Smooth muscle cell (in vitro differentiated cells): ENCODE results near the gene SLC6A17. TPM values are rescaled to one million over a fixed set of nuclear protein-coding genes. Genes with fewer than 3 reads are reported as not detected.

Source experiments
- DNase-seq: peaks from one replicate; lab custom pipeline; 2025; ENCODE audit not compliant: unreplicated experiment; lab: John Stamatoyannopoulos, UW
- H2AFZ ChIP-seq: fragments of 200-600 bp; sonication (generic); 2 replicates; pipeline ENCODE4 v1.6.0; 2016; ENCODE audit warnings: antibody characterized with exemption, low read depth, mild to moderate bottlenecking
- H3F3A ChIP-seq: fragments of 200-600 bp; sonication (generic); 2 replicates; pipeline ENCODE4 v1.6.0; 2017; ENCODE audit warnings: antibody characterized with exemption, low read depth
- H3K27ac ChIP-seq: fragments of 200-600 bp; sonication (generic); 2 replicates; pipeline ENCODE4 v1.5.1; 2016; ENCODE audit warnings: low read depth, mild to moderate bottlenecking
- H3K27me3 ChIP-seq: fragments of 200-600 bp; sonication (generic); 2 replicates; pipeline ENCODE4 v1.6.1; 2016; ENCODE audit warnings: low read depth, mild to moderate bottlenecking
- H3K36me3 ChIP-seq: fragments of 200-600 bp; sonication (generic); 2 replicates; pipeline ENCODE4 v1.5.1; 2016; ENCODE audit warnings: low read depth
- H3K4me1 ChIP-seq: fragments of 200-600 bp; sonication (generic); 2 replicates; pipeline ENCODE4 v1.5.1; 2016; ENCODE audit warnings: low read depth
- H3K4me2 ChIP-seq: fragments of 200-600 bp; sonication (generic); 2 replicates; pipeline ENCODE4 v1.6.0; 2016; ENCODE audit warnings: mild to moderate bottlenecking
- H3K4me3 ChIP-seq: fragments of 200-600 bp; sonication (generic); 2 replicates; pipeline ENCODE4 v1.5.1; 2016; ENCODE audit warnings: mild to moderate bottlenecking
- H3K79me2 ChIP-seq: fragments of 200-600 bp; sonication (generic); 2 replicates; pipeline ENCODE4 v1.6.0; 2016; ENCODE audit warnings: low read depth, mild to moderate bottlenecking
- H3K9ac ChIP-seq: fragments of 200-600 bp; sonication (generic); 2 replicates; pipeline ENCODE4 v1.6.0; 2016; ENCODE audit warnings: low read depth
- H3K9me3 ChIP-seq: fragments of 200-600 bp; sonication (generic); replicated peaks from 2 replicates; pipeline ENCODE4 v1.5.1; 2016; ENCODE audit warnings: low read depth
- H4K20me1 ChIP-seq: fragments of 200-600 bp; sonication (generic); 2 replicates; pipeline ENCODE4 v1.6.0; 2016; ENCODE audit warnings: low read depth
- CTCF ChIP-seq: fragments of 200-600 bp; sonication (generic); IDR thresholded peaks from 2 replicates; pipeline ENCODE4 v1.5.1; 2017; ENCODE audit warnings: borderline replicate concordance, mild to moderate bottlenecking, antibody characterized with exemption; ENCODE audit not compliant: insufficient read depth, poor library complexity, severe bottlenecking
- WGBS: methylation state at CpG from one replicate; pipeline ENCODE4 v1.1.7; 2016; ENCODE audit warnings: low lambda C conversion rate; 5-methylcytosine and 5-hydroxymethylcytosine counted together
- polyA plus RNA-seq: library from polyadenylated mRNA; unstranded; fragments of >200 nt; fragmentation: Nextera tagmentation; extraction: Ambion mirVana; gene quantifications from 2 replicates; pipeline ENCODE4 v1.2.1, GENCODE V29; 2016
- total RNA-seq: library from RNA; depleted of rRNA; stranded (reverse); fragments of >200 nt; gene quantifications from 2 replicates; pipeline ENCODE4 v1.2.3, GENCODE V29; 2014

Gene SLC6A17
- total and polyA plus RNA-seq, 2 experiments from 2014 or later, result 3.2 to 4.0 TPM

DNA sequence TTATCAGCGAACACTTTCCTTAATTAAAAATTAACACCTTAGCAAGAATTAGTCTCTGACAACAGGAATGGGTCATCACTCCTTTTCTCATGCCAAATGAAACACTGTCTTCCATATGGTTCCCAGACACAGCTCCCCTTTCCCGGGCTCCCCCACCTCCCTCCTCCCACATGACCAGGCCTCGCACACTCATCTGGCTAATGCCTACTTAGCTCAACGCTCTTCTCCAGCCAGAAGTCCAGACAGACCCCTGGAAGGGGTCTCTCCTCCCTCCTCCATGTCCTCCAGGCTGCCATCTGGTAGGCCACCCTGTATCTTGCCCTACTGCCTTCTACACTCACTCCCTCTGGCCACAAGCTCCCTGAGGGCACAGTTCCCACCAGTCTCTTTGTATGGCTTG lies 99.7 kb downstream of the SLC6A17 start:
- no peaks in the 10 kb centered on the region for H3K9me3 ChIP-seq
- no peak overlapping the region for H2AFZ ChIP-seq
- no peak overlapping the region for H3K4me3 ChIP-seq
- no peaks in the 10 kb centered on the region for H3K4me1 ChIP-seq
- no peak overlapping the region for H3K4me2 ChIP-seq
- no peaks in the 10 kb centered on the region for H3F3A ChIP-seq
- H3K36me3 ChIP-seq, result no peaks in the 10 kb centered on the region
- WGBS, result 88% methylated on average over 4 of the region's 4 CpGs
- DNase-seq, result no peak
- no peaks in the 10 kb centered on the region for H3K79me2 ChIP-seq
- H3K27me3 ChIP-seq, result no peaks in the 10 kb centered on the region
- H4K20me1 ChIP-seq, result no peaks in the 10 kb centered on the region
- TF ChIP-seq CTCF, result no peak
- H3K9ac ChIP-seq, result no peak overlapping the region
- H3K27ac ChIP-seq, result no peak overlapping the region

DNA sequence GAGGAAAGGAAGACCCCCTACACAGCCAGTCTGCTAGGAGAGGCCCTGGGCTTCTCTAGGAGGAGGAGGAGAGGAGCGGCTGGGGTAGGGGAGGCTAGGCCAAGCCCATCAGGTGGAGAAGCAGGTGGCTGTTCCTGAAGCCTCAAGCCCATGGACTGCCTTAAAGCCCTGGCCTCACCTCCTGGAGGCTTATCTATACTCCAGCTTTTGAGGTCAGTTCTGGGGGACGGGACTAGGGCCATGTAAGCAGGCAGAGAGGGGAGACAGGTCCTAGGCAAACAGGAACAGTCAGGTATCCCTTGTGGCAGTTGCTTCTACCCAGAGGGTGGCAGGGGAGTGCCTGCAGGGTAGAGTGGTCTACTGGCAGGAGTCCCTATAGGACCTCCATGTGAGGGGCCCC lies 100.5 kb downstream of the SLC6A17 start:
- no peak overlapping the region for H2AFZ ChIP-seq
- H3K4me2 ChIP-seq, result no peak overlapping the region
- WGBS, result 92% methylated on average over 2 of the region's 2 CpGs
- no peak overlapping the region for H3K27ac ChIP-seq
- H3K4me3 ChIP-seq, result no peak overlapping the region
- DNase-seq, result no peak
- no peaks in the 10 kb centered on the region for H3K36me3 ChIP-seq
- no peaks in the 10 kb centered on the region for H3K79me2 ChIP-seq
- no peaks in the 10 kb centered on the region for H3F3A ChIP-seq
- no peak overlapping the region for H3K9ac ChIP-seq
- no peaks in the 10 kb centered on the region for H4K20me1 ChIP-seq
- TF ChIP-seq CTCF, result no peak
- no peaks in the 10 kb centered on the region for H3K9me3 ChIP-seq
- peaks cover 4% of the 10 kb centered on the region for H3K4me1 ChIP-seq
- no peaks in the 10 kb centered on the region for H3K27me3 ChIP-seq

Other genes starting within 250 kb of the SLC6A17 start
- 30.9 and 43.4 TPM in 2 replicates for gene CSF1, start 239.6 kb upstream of the SLC6A17 start, total RNA-seq
- gene CSF1, start 239.6 kb upstream of the SLC6A17 start, polyA plus RNA-seq, result 17.1 and 22.4 TPM in 2 replicates
- 77.3 and 79.5 TPM in 2 replicates for gene AHCYL1, start 165.7 kb upstream of the SLC6A17 start, total RNA-seq
- 115 and 144 TPM in 2 replicates for gene AHCYL1, start 165.7 kb upstream of the SLC6A17 start, polyA plus RNA-seq
- gene STRIP1, start 115.9 kb upstream of the SLC6A17 start, total RNA-seq, result 26.2 and 31.2 TPM in 2 replicates
- gene STRIP1, start 115.9 kb upstream of the SLC6A17 start, polyA plus RNA-seq, result 22.5 and 26.0 TPM in 2 replicates
- not detected in 2 replicates for gene ALX3, start 79.8 kb upstream of the SLC6A17 start, total RNA-seq
- gene ALX3, start 79.8 kb upstream of the SLC6A17 start, polyA plus RNA-seq, result not detected in 2 replicates
- gene UBL4B, start 38.1 kb upstream of the SLC6A17 start, total RNA-seq, result not detected in 2 replicates
- gene UBL4B, start 38.1 kb upstream of the SLC6A17 start, polyA plus RNA-seq, result not detected in 2 replicates
- gene KCNC4, start 59.8 kb downstream of the SLC6A17 start, total RNA-seq, result 2.0 and 4.6 TPM in 2 replicates
- 5.3 and 6.0 TPM in 2 replicates for gene KCNC4, start 59.8 kb downstream of the SLC6A17 start, polyA plus RNA-seq
- 27.6 and 32.9 TPM in 2 replicates for gene RBM15, start 188.9 kb downstream of the SLC6A17 start, total RNA-seq
- gene RBM15, start 188.9 kb downstream of the SLC6A17 start, polyA plus RNA-seq, result 5.3 and 8.1 TPM in 2 replicates
- gene SLC16A4, start 240.5 kb downstream of the SLC6A17 start, total RNA-seq, result 11.6 and 16.5 TPM in 2 replicates
- gene SLC16A4, start 240.5 kb downstream of the SLC6A17 start, polyA plus RNA-seq, result 6.5 and 7.7 TPM in 2 replicates